HepG2 (cell line): ENCODE data around the gene BICRA. TPM values are rescaled to one million over a fixed set of nuclear protein-coding genes. Genes with fewer than 3 reads are reported as not detected.

Experiments used
- ATAC-seq: fragments of 200-7000 bp; cut with Tn5 transposase; 3 replicates; pipeline ENCODE4 v1.9.1; 2020; ENCODE audit warnings: mild to moderate bottlenecking, moderate library complexity
- BruUV-seq: library from RNA; stranded (reverse); fragments of 400-500 nt; replicated peaks from 2 replicates; lab custom pipeline; 2021; lab: Mats Ljungman, UMichigan
- CTCF ChIA-PET: fragments of 300-600 bp; formaldehyde crosslinking; extraction: SDS; loops from one replicate; lab custom pipeline; 2021; ENCODE audit warnings: low total read pairs, inconsistent platforms, low intra/inter-chr PET ratio; lab: Yijun Ruan, JAX
- POLR2A ChIA-PET: fragments of 350-600 bp; sonication (Branson Sonifier 250); formaldehyde crosslinking; loops from one replicate; lab custom pipeline; 2020; ENCODE audit warnings: antibody characterized with exemption, inconsistent platforms; lab: Yijun Ruan, JAX
- DNase-seq: peaks from one replicate; pipeline ENCODE4 v3.0.0-alpha.2; 2015; ENCODE audit warnings: low spot score
- FAIRE-seq: peaks from 3 replicates; lab custom pipeline; 2011; peaks lifted over from hg19 to GRCh38; lab: Jason Lieb, UNC
- H2AFZ ChIP-seq: one replicate; pipeline ENCODE4 v1.6.1; 2011; ENCODE audit warnings: low read length, inconsistent platforms
- H3K27ac ChIP-seq: fragments of 300-600 bp; 3 replicates; pipeline ENCODE4 v1.8.0; 2011; ENCODE audit warnings: mixed run types, mild to moderate bottlenecking, mixed read lengths, low read length, inconsistent platforms; ENCODE audit not compliant: insufficient read depth; ENCODE audit errors: extremely low read length
- H3K27me3 ChIP-seq, 2 experiments: fragments of 200-600 bp in 1 of 2; 2 replicates in 1 of 2; 3 replicates in 1 of 2; pipeline versions ENCODE4 v1.6.0 to v1.8.0; 2011; ENCODE audit warnings: low read length in 2 of 2, mild to moderate bottlenecking in 2 of 2, moderate library complexity in 2 of 2, inconsistent platforms in 1 of 2; ENCODE audit not compliant: insufficient read depth in 2 of 2, control insufficient read depth in 1 of 2
- H3K36me3 ChIP-seq, 2 experiments: fragments of 200-600 bp in 1 of 2; replicated peaks in 1 of 2; 2 replicates in 1 of 2; 3 replicates in 1 of 2; pipeline versions ENCODE4 v1.5.1 to v1.8.0; 2011; ENCODE audit warnings: low read length in 2 of 2, inconsistent platforms in 1 of 2; ENCODE audit not compliant: insufficient read depth in 2 of 2, control insufficient read depth in 1 of 2
- H3K4me1 ChIP-seq: 2 replicates; pipeline ENCODE4 v1.5.1; 2012; ENCODE audit warnings: low read length, inconsistent platforms; ENCODE audit not compliant: insufficient read depth
- H3K4me2 ChIP-seq: 2 replicates; pipeline ENCODE4 v1.6.0; 2011; ENCODE audit warnings: low read depth, low read length, inconsistent platforms
- H3K4me3 ChIP-seq, 3 experiments: fragments of 200-600 bp in 1 of 3; sonication (generic), shearing (Covaris generic) in 1 of 3; replicated peaks in 1 of 3; 2 replicates each; pipeline ENCODE4 v1.5.1; 2011 to 2016; ENCODE audit warnings: low read length in 3 of 3, inconsistent platforms in 2 of 3, low read depth in 2 of 3, mild to moderate bottlenecking in 2 of 3, control low read depth in 1 of 3, mixed read lengths in 1 of 3; ENCODE audit not compliant: insufficient read depth in 1 of 3
- H3K79me2 ChIP-seq: one replicate; pipeline ENCODE4 v1.6.1; 2011; ENCODE audit warnings: low read length, inconsistent platforms; ENCODE audit not compliant: insufficient read depth
- H3K9ac ChIP-seq: 2 replicates; pipeline ENCODE4 v1.6.0; 2011; ENCODE audit warnings: mild to moderate bottlenecking, low read depth, low read length, inconsistent platforms; ENCODE audit not compliant: insufficient read depth
- H3K9me3 ChIP-seq: 2 replicates; pipeline ENCODE4 v1.5.1; 2012; ENCODE audit warnings: mild to moderate bottlenecking, low read length
- H4K20me1 ChIP-seq: 2 replicates; pipeline ENCODE4 v1.6.0; 2011; ENCODE audit warnings: inconsistent platforms, mild to moderate bottlenecking, low read length, moderate library complexity; ENCODE audit not compliant: insufficient read depth
- EP300 ChIP-seq, 3 experiments: sonication (generic) in 1 of 3; formaldehyde crosslinking in 1 of 3; IDR thresholded peaks; 2 replicates each; pipeline versions ENCODE4 v1.5.1 to v1.6.1; 2011 to 2020; ENCODE audit warnings: low read depth in 2 of 3, low read length in 2 of 3, borderline replicate concordance in 1 of 3, improper control_type of control experiment in 1 of 3, mild to moderate bottlenecking in 1 of 3, missing genetic modification reagents in 1 of 3, moderate library complexity in 1 of 3
- FOXO4 ChIP-seq: sonication (generic); formaldehyde crosslinking; conservative IDR thresholded peaks from 2 replicates; pipeline ENCODE4 v1.8.1; 2023; ENCODE audit warnings: missing genetic modification reagents
- PAWR ChIP-seq: sonication (generic); formaldehyde crosslinking; IDR thresholded peaks from 2 replicates; pipeline ENCODE4 v1.4.0; 2020; ENCODE audit warnings: missing genetic modification reagents, mild to moderate bottlenecking, borderline replicate concordance
- SETDB1 ChIP-seq: sonication (generic); formaldehyde crosslinking; IDR thresholded peaks from 2 replicates; pipeline ENCODE4 v1.5.1; 2020; ENCODE audit warnings: missing genetic modification reagents, mild to moderate bottlenecking, borderline replicate concordance
- TFDP1 ChIP-seq: IDR thresholded peaks from 2 replicates; pipeline ENCODE4 v1.6.1; 2016; ENCODE audit warnings: missing compliant biosample characterization, missing genetic modification reagents, borderline replicate concordance
- ZMYM4 ChIP-seq: sonication (generic); formaldehyde crosslinking; IDR thresholded peaks from 2 replicates; pipeline ENCODE4 v1.8.1; 2023; ENCODE audit warnings: mild to moderate bottlenecking, missing genetic modification reagents
- WGBS: methylation state at CpG from one replicate; pipeline ENCODE4 v1.1.6; 2017; ENCODE audit warnings: low lambda C conversion rate; 5-methylcytosine and 5-hydroxymethylcytosine counted together
- in situ Hi-C: cut with HindIII; loops from 2 replicates; pipeline ENCODE4 v1.10.0; 2017; ENCODE audit warnings: low pct_unique_long_range_greater_than_20kb; ENCODE audit not compliant: extremely low pct_ligation_motif_present
- intact Hi-C: fragments of 100-400 bp; cut with micrococcal nuclease; formaldehyde crosslinking; loops from one replicate; pipeline ENCODE4 v1.10.0; 2022; ENCODE audit not compliant: unreplicated experiment
- polyA plus RNA-seq, 8 experiments: library from polyadenylated mRNA; depleted of rRNA in 3 of 8; stranded (reverse) in 7 of 8; unstranded in 1 of 8; fragments of >200 nt; fragmentation: Illumina TruSeq in 4 of 8; extraction: Trizol in 4 of 8; gene quantifications; 2 replicates each; pipeline versions ENCODE4 v1.2.1 to v1.2.3, GENCODE V29; 2011 to 2016; ENCODE audit warnings: low read depth in 4 of 8, missing spikeins in 1 of 8, mixed read lengths in 1 of 8; ENCODE audit not compliant: insufficient read depth in 1 of 8
- total RNA-seq, 5 experiments: library from RNA; depleted of rRNA; stranded (reverse); fragments of >200 nt; fragmentation: Illumina TruSeq; extraction: Trizol; gene quantifications; 2 replicates each; pipeline ENCODE4 v1.2.3, GENCODE V29; 2016; ENCODE audit warnings: low read depth in 1 of 5

The BICRA gene
- total and polyA plus RNA-seq, 2 of the 13 experiments (the other 11 are each of a cell fraction or from before 2014, with no cell fraction given) = 0.55 to 0.71 TPM

GRCh38 chr19:47644743-47645482 is 36.0 kb downstream of the BICRA start:
- FAIRE-seq (no peak), ATAC-seq (no peak), DNase-seq (no peak)
- no peak overlapping the region for H3K4me3 ChIP-seq
- POLR2A ChIA-PET = no interaction called here
- WGBS = 90% methylated on average over 18 of the region's 18 CpGs
- no peak overlapping the region for H3K9ac ChIP-seq
- in situ Hi-C loops (no loop called here), intact Hi-C loops (no loop called here)
- no peak overlapping the region for H3K4me2 ChIP-seq
- no peaks in the 10 kb centered on the region for H4K20me1 ChIP-seq
- H3K79me2 ChIP-seq = peaks cover 19% of the 10 kb centered on the region
- peaks cover 24% of the 10 kb centered on the region for H3K4me1 ChIP-seq
- H3K27ac ChIP-seq = no peak overlapping the region
- H2AFZ ChIP-seq = no peak overlapping the region
- CTCF ChIA-PET = no interaction called here
- H3K9me3 ChIP-seq = no peaks in the 10 kb centered on the region
- no TSS peak for BruUV-seq
- H3K27me3 ChIP-seq = no peaks in the 10 kb centered on the region
- TF ChIP-seq PAWR (no peak), FOXO4 (CRISPR knock-in tag) (no peak), TFDP1 (no peak), EP300 (IDR thresholded peaks at IDR 0.05; ENCODE audit: low read depth in 2 of 2, low read length in 2 of 2) (no peak), EP300 (CRISPR knock-in tag; IDR thresholded peaks at IDR 0.05; ENCODE audit: borderline replicate concordance) (no peak), ZMYM4 (CRISPR knock-in tag) (no peak), SETDB1 (CRISPR knock-in tag) (no peak)
- H3K36me3 ChIP-seq = peaks cover 2 to 3% of the 10 kb centered on the region in 2 experiments; a peak in 2 of 5 replicates
